ENCODE data around the gene PIWIL4. TPM values are rescaled to one million over a fixed set of nuclear protein-coding genes. Genes with fewer than 3 reads are reported as not detected.

The PIWIL4 gene
- total RNA-seq, 1 experiment from 2014 or later: 7.7 TPM

DNA sequence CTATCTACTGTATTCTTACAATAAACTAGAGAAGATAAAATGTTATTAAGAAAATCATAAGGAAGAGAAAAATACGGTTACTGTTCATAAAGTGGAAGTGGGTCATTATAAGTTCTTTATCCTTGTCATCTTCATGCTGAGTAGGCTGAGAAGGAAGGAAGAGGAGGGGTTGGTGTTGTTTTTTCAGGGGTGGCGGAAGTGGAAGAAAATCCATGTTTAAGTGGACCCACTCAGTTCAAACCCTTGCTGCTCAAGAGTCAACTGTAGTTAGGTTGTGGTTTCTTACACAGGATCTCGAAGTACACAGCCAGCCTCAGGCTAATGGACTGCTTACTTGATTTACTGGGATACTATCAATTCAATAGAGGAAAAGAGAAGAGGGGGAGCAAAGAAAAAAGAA lies 63.1 kb downstream of the PIWIL4 start:
- Mint-ChIP-seq H3K4me3 (ENCODE audit: low read depth, unreplicated experiment) (no peak overlapping the region), H3K27ac (ENCODE audit: unreplicated experiment) (no peak overlapping the region), H3K36me3 (ENCODE audit: insufficient read depth, unreplicated experiment) (no peaks in the 10 kb centered on the region), H3K27me3 (ENCODE audit: unreplicated experiment) (no peaks in the 10 kb centered on the region), H3K4me1 (ENCODE audit: low read depth, unreplicated experiment) (no peaks in the 10 kb centered on the region), H3K9me3 (ENCODE audit: low read depth, unreplicated experiment) (peaks cover 4% of the 10 kb centered on the region)
- CTCF ChIA-PET: no interaction called here
- DNase-seq: no peak
- TF ChIP-seq, protein P1, sequence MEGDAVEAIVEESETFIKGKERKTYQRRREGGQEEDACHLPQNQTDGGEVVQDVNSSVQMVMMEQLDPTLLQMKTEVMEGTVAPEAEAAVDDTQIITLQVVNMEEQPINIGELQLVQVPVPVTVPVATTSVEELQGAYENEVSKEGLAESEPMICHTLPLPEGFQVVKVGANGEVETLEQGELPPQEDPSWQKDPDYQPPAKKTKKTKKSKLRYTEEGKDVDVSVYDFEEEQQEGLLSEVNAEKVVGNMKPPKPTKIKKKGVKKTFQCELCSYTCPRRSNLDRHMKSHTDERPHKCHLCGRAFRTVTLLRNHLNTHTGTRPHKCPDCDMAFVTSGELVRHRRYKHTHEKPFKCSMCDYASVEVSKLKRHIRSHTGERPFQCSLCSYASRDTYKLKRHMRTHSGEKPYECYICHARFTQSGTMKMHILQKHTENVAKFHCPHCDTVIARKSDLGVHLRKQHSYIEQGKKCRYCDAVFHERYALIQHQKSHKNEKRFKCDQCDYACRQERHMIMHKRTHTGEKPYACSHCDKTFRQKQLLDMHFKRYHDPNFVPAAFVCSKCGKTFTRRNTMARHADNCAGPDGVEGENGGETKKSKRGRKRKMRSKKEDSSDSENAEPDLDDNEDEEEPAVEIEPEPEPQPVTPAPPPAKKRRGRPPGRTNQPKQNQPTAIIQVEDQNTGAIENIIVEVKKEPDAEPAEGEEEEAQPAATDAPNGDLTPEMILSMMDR (IDR thresholded peaks at IDR 0.05; ENCODE audit: unreplicated experiment): no peak
- intact Hi-C loops (cut with micrococcal nuclease; ENCODE audit: unreplicated experiment): no loop called here
- no TSS peak for BruUV-seq (replicated peaks)

GRCh38 chr11:94632356-94632755 lies 65.2 kb downstream of the PIWIL4 start:
- TF ChIP-seq, protein P1 (IDR thresholded peaks at IDR 0.05; ENCODE audit: unreplicated experiment): no peak
- intact Hi-C loops (cut with micrococcal nuclease; ENCODE audit: unreplicated experiment): no loop called here
- Mint-ChIP-seq H3K27ac (ENCODE audit: unreplicated experiment) (no peak overlapping the region), H3K27me3 (ENCODE audit: unreplicated experiment) (no peaks in the 10 kb centered on the region), H3K36me3 (ENCODE audit: insufficient read depth, unreplicated experiment) (no peaks in the 10 kb centered on the region), H3K9me3 (ENCODE audit: low read depth, unreplicated experiment) (no peaks in the 10 kb centered on the region), H3K4me1 (ENCODE audit: low read depth, unreplicated experiment) (no peaks in the 10 kb centered on the region), H3K4me3 (ENCODE audit: low read depth, unreplicated experiment) (no peak overlapping the region)
- no peak for DNase-seq
- CTCF ChIA-PET: no interaction called here
- BruUV-seq (replicated peaks): no TSS peak

GRCh38 chr11:94635072-94635471 lies 67.9 kb downstream of the PIWIL4 start:
- Mint-ChIP-seq H3K27ac (ENCODE audit: unreplicated experiment) (no peak overlapping the region), H3K4me3 (ENCODE audit: low read depth, unreplicated experiment) (no peak overlapping the region), H3K36me3 (ENCODE audit: insufficient read depth, unreplicated experiment) (no peaks in the 10 kb centered on the region), H3K27me3 (ENCODE audit: unreplicated experiment) (no peaks in the 10 kb centered on the region), H3K4me1 (ENCODE audit: low read depth, unreplicated experiment) (peaks cover 10% of the 10 kb centered on the region), H3K9me3 (ENCODE audit: low read depth, unreplicated experiment) (no peaks in the 10 kb centered on the region)
- no peak for DNase-seq
- BruUV-seq (replicated peaks): no TSS peak
- CTCF ChIA-PET: no interaction called here
- intact Hi-C loops (cut with micrococcal nuclease; ENCODE audit: unreplicated experiment): no loop called here
- TF ChIP-seq, protein P1 (IDR thresholded peaks at IDR 0.05; ENCODE audit: unreplicated experiment): no peak

- CTCF ChIA-PET: no interaction called here
- TF ChIP-seq, protein P1 (IDR thresholded peaks at IDR 0.05; ENCODE audit: unreplicated experiment): no peak
- no peaks in the 10 kb centered on the region for H3K9me3 Mint-ChIP-seq (ENCODE audit: low read depth, unreplicated experiment)
- H3K4me1 Mint-ChIP-seq (ENCODE audit: low read depth, unreplicated experiment): peaks cover 10% of the 10 kb centered on the region
- no peak overlapping the region for H3K4me3 Mint-ChIP-seq (ENCODE audit: low read depth, unreplicated experiment)
- no TSS peak for BruUV-seq (replicated peaks)
- no peak for DNase-seq
- H3K27ac Mint-ChIP-seq (ENCODE audit: unreplicated experiment): no peak overlapping the region
- intact Hi-C loops (cut with micrococcal nuclease; ENCODE audit: unreplicated experiment): no loop called here
- H3K27me3 Mint-ChIP-seq (ENCODE audit: unreplicated experiment): no peaks in the 10 kb centered on the region
- H3K36me3 Mint-ChIP-seq (ENCODE audit: insufficient read depth, unreplicated experiment): no peaks in the 10 kb centered on the region
Measured at GRCh38 chr11:94636388-94636949, 69.3 kb downstream of the PIWIL4 start.

Data from Calu3 (cell line).